ENCODE data around the gene COL9A3.

The COL9A3 gene

GRCh38 chr20:62880147-62880934 lies 63.5 kb downstream of the COL9A3 start:
- DNase-seq (ENCODE audit: low spot score): no peak

GRCh38 chr20:62880935-62881661 lies 64.2 kb downstream of the COL9A3 start:
- no peak for DNase-seq (ENCODE audit: low spot score)

- no peak for DNase-seq (ENCODE audit: low spot score)
Measured at GRCh38 chr20:62881662-62882395, 65.0 kb downstream of the COL9A3 start.

GRCh38 chr20:62882426-62882825 lies 65.6 kb downstream of the COL9A3 start:
- DNase-seq (ENCODE audit: low spot score): no peak

- DNase-seq (ENCODE audit: low spot score): no peak
Measured at GRCh38 chr20:62884556-62884955, 67.7 kb downstream of the COL9A3 start.

- no peak for DNase-seq (ENCODE audit: low spot score)
Measured at GRCh38 chr20:62885046-62885895, 68.4 kb downstream of the COL9A3 start.

GRCh38 chr20:62885896-62886708 lies 69.3 kb downstream of the COL9A3 start:
- DNase-seq (ENCODE audit: low spot score): no peak

- no peak for DNase-seq (ENCODE audit: low spot score)
Measured at GRCh38 chr20:62886709-62887058, 69.8 kb downstream of the COL9A3 start.

- no peak for DNase-seq (ENCODE audit: low spot score)
Measured at GRCh38 chr20:62887152-62887859, 70.5 kb downstream of the COL9A3 start.

GRCh38 chr20:62887860-62888239 lies 71.0 kb downstream of the COL9A3 start:
- DNase-seq (ENCODE audit: low spot score): no peak

- DNase-seq (ENCODE audit: low spot score): no peak
Measured at GRCh38 chr20:62888406-62888805, 71.6 kb downstream of the COL9A3 start.

- DNase-seq (ENCODE audit: low spot score): no peak
Measured at GRCh38 chr20:62888910-62889309, 72.1 kb downstream of the COL9A3 start.

- no peak for DNase-seq (ENCODE audit: low spot score)
Measured at GRCh38 chr20:62889411-62889810, 72.6 kb downstream of the COL9A3 start.

GRCh38 chr20:62889871-62890270 lies 73.0 kb downstream of the COL9A3 start:
- no peak for DNase-seq (ENCODE audit: low spot score)

GRCh38 chr20:62890444-62890843 lies 73.6 kb downstream of the COL9A3 start:
- no peak for DNase-seq (ENCODE audit: low spot score)

Measured in GM03348 (cell line).